IMR-90 (cell line): Measurements from ENCODE around the gene SRC. TPM values are rescaled to one million over a fixed set of nuclear protein-coding genes. Genes with fewer than 3 reads are reported as not detected.

Source experiments
- ATAC-seq: fragments of 200-7000 bp; cut with Tn5 transposase; 2 replicates; pipeline ENCODE4 v1.9.1; 2020; ENCODE audit warnings: low read depth, mild to moderate bottlenecking, moderate library complexity
- BruUV-seq: library from RNA; stranded (reverse); fragments of 400-500 nt; replicated peaks from 2 replicates; lab custom pipeline; 2021; lab: Mats Ljungman, UMichigan
- CTCF ChIA-PET: fragments of 300-600 bp; formaldehyde crosslinking; extraction: SDS; loops from one replicate; lab custom pipeline; 2021; ENCODE audit warnings: antibody characterized with exemption; lab: Yijun Ruan, JAX
- POLR2A ChIA-PET: fragments of 300-600 bp; sonication (Branson Sonifier 250); formaldehyde crosslinking; loops from one replicate; lab custom pipeline; 2022; ENCODE audit warnings: antibody characterized with exemption; ENCODE audit not compliant: unreplicated experiment; lab: Charles Lee
- DNase-seq: peaks from one replicate; pipeline ENCODE4 v3.0.0; 2013
- H2AFZ ChIP-seq: replicated peaks from 2 replicates; pipeline ENCODE3; 2013; ENCODE audit warnings: low read length, mild to moderate bottlenecking; ENCODE audit not compliant: poor library complexity
- H2AK5ac ChIP-seq: 2 replicates; pipeline ENCODE4 v1.6.1; 2013; ENCODE audit warnings: low read depth, low read length, inconsistent platforms
- H2AK9ac ChIP-seq: replicated peaks from 2 replicates; pipeline ENCODE3; 2013; ENCODE audit warnings: mild to moderate bottlenecking, low read depth, low read length, moderate library complexity; ENCODE audit not compliant: poor library complexity
- H2BK120ac ChIP-seq: 2 replicates; pipeline ENCODE4 v1.6.1; 2013; ENCODE audit warnings: low read depth, low read length, inconsistent platforms
- H2BK15ac ChIP-seq: 3 replicates; pipeline ENCODE4 v1.6.1; 2013; ENCODE audit warnings: low read depth, low read length, inconsistent platforms
- H2BK20ac ChIP-seq: 2 replicates; pipeline ENCODE4 v1.6.1; 2013; ENCODE audit warnings: low read depth, mild to moderate bottlenecking, inconsistent platforms, low read length, moderate library complexity
- H2BK5ac ChIP-seq: 2 replicates; pipeline ENCODE4 v1.6.1; 2013; ENCODE audit warnings: mild to moderate bottlenecking, low read depth, low read length, inconsistent platforms; ENCODE audit not compliant: poor library complexity, severe bottlenecking
- H3K14ac ChIP-seq: replicated peaks from 2 replicates; pipeline ENCODE4 v1.6.1; 2013; ENCODE audit warnings: low read depth, low read length, inconsistent platforms
- H3K18ac ChIP-seq: 2 replicates; pipeline ENCODE4 v1.6.1; 2013; ENCODE audit warnings: low read depth, low read length, control low read depth
- H3K23ac ChIP-seq: 2 replicates; pipeline ENCODE4 v1.6.1; 2013; ENCODE audit warnings: low read depth, low read length, inconsistent platforms
- H3K27ac ChIP-seq: 2 replicates; pipeline ENCODE4 v1.5.1; 2013; ENCODE audit warnings: mild to moderate bottlenecking, control low read depth, low read length; ENCODE audit not compliant: insufficient read depth
- H3K27me3 ChIP-seq: 2 replicates; pipeline ENCODE4 v1.6.1; 2013; ENCODE audit warnings: low read length; ENCODE audit not compliant: control insufficient read depth, insufficient read depth
- H3K36me3 ChIP-seq: 2 replicates; pipeline ENCODE4 v1.6.1; 2013; ENCODE audit warnings: low read length, mixed read lengths; ENCODE audit not compliant: control insufficient read depth, insufficient read depth
- H3K4ac ChIP-seq: 2 replicates; pipeline ENCODE4 v1.6.1; 2013; ENCODE audit warnings: low read depth, low read length, inconsistent platforms
- H3K4me1 ChIP-seq: 2 replicates; pipeline ENCODE4 v1.6.1; 2013; ENCODE audit warnings: low read length, mixed read lengths; ENCODE audit not compliant: control insufficient read depth, insufficient read depth
- H3K4me2 ChIP-seq: 2 replicates; pipeline ENCODE4 v1.6.1; 2013; ENCODE audit warnings: low read depth, mild to moderate bottlenecking, control low read depth, low read length, moderate library complexity
- H3K4me3 ChIP-seq: 2 replicates; pipeline ENCODE4 v1.5.1; 2013; ENCODE audit warnings: low read depth, mild to moderate bottlenecking, control low read depth, low read length, moderate library complexity; ENCODE audit not compliant: insufficient read depth
- H3K56ac ChIP-seq: 2 replicates; pipeline ENCODE4 v1.6.1; 2013; ENCODE audit warnings: low read length, inconsistent platforms; ENCODE audit not compliant: insufficient read depth; ENCODE audit errors: extremely low read depth
- H3K79me1 ChIP-seq, 2 experiments: 2 replicates each; pipeline ENCODE4 v1.6.1; 2013; ENCODE audit warnings: low read length in 2 of 2, inconsistent platforms in 1 of 2, low read depth in 1 of 2
- H3K9ac ChIP-seq: 2 replicates; pipeline ENCODE4 v1.6.1; 2013; ENCODE audit warnings: low read depth, low read length, control low read depth
- H3K9me1 ChIP-seq: 2 replicates; pipeline ENCODE4 v1.6.1; 2013; ENCODE audit warnings: low read length, inconsistent platforms; ENCODE audit not compliant: insufficient read depth
- H3K9me3 ChIP-seq: 2 replicates; pipeline ENCODE4 v1.6.1; 2013; ENCODE audit warnings: low read length; ENCODE audit not compliant: control insufficient read depth, insufficient read depth
- H4K20me1 ChIP-seq: 2 replicates; pipeline ENCODE4 v1.6.1; 2013; ENCODE audit warnings: low read length, inconsistent platforms; ENCODE audit not compliant: insufficient read depth
- H4K5ac ChIP-seq: 2 replicates; pipeline ENCODE4 v1.6.1; 2013; ENCODE audit warnings: mild to moderate bottlenecking, low read depth, low read length, control low read depth
- H4K8ac ChIP-seq, 2 experiments: 2 replicates each; pipeline ENCODE4 v1.6.1; 2013; ENCODE audit warnings: low read depth in 2 of 2, low read length in 2 of 2, control low read depth in 1 of 2, inconsistent platforms in 1 of 2
- H4K91ac ChIP-seq: 2 replicates; pipeline ENCODE4 v1.6.1; 2013; ENCODE audit warnings: low read depth, low read length, inconsistent platforms; ENCODE audit not compliant: insufficient read depth
- BHLHE40 ChIP-seq: fragments of 150-350 bp; IDR thresholded peaks from 2 replicates; pipeline ENCODE4 v1.6.1; 2016; ENCODE audit warnings: mild to moderate bottlenecking, low read depth, low read length
- CEBPB ChIP-seq: IDR thresholded peaks from 2 replicates; pipeline ENCODE4 v1.6.1; 2012; ENCODE audit warnings: low read depth, low read length, improper control_type of control experiment
- CHD1 ChIP-seq: IDR thresholded peaks from 2 replicates; pipeline ENCODE4 v1.6.1; 2012; ENCODE audit warnings: low read depth, low read length, improper control_type of control experiment
- CTCF ChIP-seq: conservative IDR thresholded peaks from 2 replicates; pipeline ENCODE4 v1.5.1; 2012; ENCODE audit warnings: mild to moderate bottlenecking, low read depth, low read length, improper control_type of control experiment
- ELK1 ChIP-seq: fragments of 150-350 bp; IDR thresholded peaks from 2 replicates; pipeline ENCODE4 v1.6.1; 2016; ENCODE audit warnings: low read depth, mild to moderate bottlenecking, low read length, moderate library complexity, borderline replicate concordance
- FOS ChIP-seq: fragments of 150-350 bp; IDR thresholded peaks from 2 replicates; pipeline ENCODE4 v1.6.1; 2016; ENCODE audit warnings: low read depth, low read length
- MAFK ChIP-seq: IDR thresholded peaks from 2 replicates; pipeline ENCODE4 v1.6.1; 2012; ENCODE audit warnings: low read depth, low read length, improper control_type of control experiment
- MAZ ChIP-seq: IDR thresholded peaks from 2 replicates; pipeline ENCODE4 v1.6.1; 2012; ENCODE audit warnings: low read depth, mild to moderate bottlenecking, low read length, improper control_type of control experiment, moderate library complexity, borderline replicate concordance
- MXI1 ChIP-seq: IDR thresholded peaks from 2 replicates; pipeline ENCODE4 v1.6.1; 2012; ENCODE audit warnings: low read depth, mild to moderate bottlenecking, low read length, moderate library complexity, borderline replicate concordance
- NFE2L2 ChIP-seq: fragments of 150-350 bp; IDR thresholded peaks from 2 replicates; pipeline ENCODE4 v1.6.1; 2016; ENCODE audit warnings: low read depth, mild to moderate bottlenecking, low read length
- POLR2A ChIP-seq: IDR thresholded peaks from 2 replicates; pipeline ENCODE4 v1.6.1; 2012; ENCODE audit warnings: mild to moderate bottlenecking, low read depth, low read length
- RAD21 ChIP-seq: IDR thresholded peaks from 2 replicates; pipeline ENCODE4 v1.6.1; 2012; ENCODE audit warnings: low read length, improper control_type of control experiment
- RCOR1 ChIP-seq: IDR thresholded peaks from 2 replicates; pipeline ENCODE4 v1.6.1; 2012; ENCODE audit warnings: mild to moderate bottlenecking, low read length, improper control_type of control experiment; ENCODE audit not compliant: insufficient replicate concordance
- RFX5 ChIP-seq: IDR thresholded peaks from 2 replicates; pipeline ENCODE4 v1.8.0; 2012; ENCODE audit warnings: low read depth, mild to moderate bottlenecking, low read length, moderate library complexity
- SMC3 ChIP-seq: fragments of 150-350 bp; IDR thresholded peaks from 2 replicates; pipeline ENCODE4 v1.6.1; 2016; ENCODE audit warnings: low read depth, mild to moderate bottlenecking, antibody characterized with exemption, low read length, moderate library complexity
- USF2 ChIP-seq: fragments of 150-350 bp; IDR thresholded peaks from 2 replicates; pipeline ENCODE4 v1.6.1; 2017; ENCODE audit warnings: mild to moderate bottlenecking, antibody characterized with exemption, low read length, low read depth
- WGBS, 2 experiments: methylation state at CpG; one replicate each; pipeline versions ENCODE4 v1.1.5 to v1.1.7; 2013; ENCODE audit warnings: missing lambda C conversion rate in 2 of 2; ENCODE audit not compliant: insufficient read length in 1 of 2; ENCODE audit errors: extremely low coverage in 2 of 2; 5-methylcytosine and 5-hydroxymethylcytosine counted together
- dilution Hi-C: fragments of 300-500 bp; cut with HindIII; formaldehyde crosslinking; loops from one replicate; pipeline ENCODE4 v1.14.3; 2018; ENCODE audit warnings: low sequenced_read_pairs; ENCODE audit not compliant: unreplicated experiment
- in situ Hi-C: fragments of 300-500 bp; cut with MboI; formaldehyde crosslinking; loops from 3 replicates; pipeline ENCODE4 v1.14.3; 2019; ENCODE audit warnings: low sequenced_read_pairs, inconsistent platforms, mixed read lengths
- intact Hi-C: fragments of 100-400 bp; cut with micrococcal nuclease; formaldehyde crosslinking; loops from 2 replicates; pipeline ENCODE4 v1.10.0; 2022
- polyA plus RNA-seq, 3 experiments: library from polyadenylated mRNA; depleted of rRNA; stranded (reverse); fragments of >200 nt; gene quantifications; 2 replicates each; pipeline ENCODE4 v1.2.3, GENCODE V29; 2012; ENCODE audit warnings: low replicate concordance in 1 of 3
- total RNA-seq: library from RNA; depleted of rRNA; stranded (reverse); fragments of >200 nt; gene quantifications from 2 replicates; pipeline ENCODE4 v1.2.3, GENCODE V29; 2012

Gene SRC
- total and polyA plus RNA-seq, 2 of the 4 experiments (the other 2 are of a cell fraction), result 7.0 to 24.2 TPM

GRCh38 chr20:37375227-37375626 lies 29.3 kb downstream of the SRC start:
- ATAC-seq, result no peak
- Histone ChIP-seq H4K20me1 (peaks cover 6% of the 10 kb centered on the region; the same call in 1 of the 2 replicates), H3K9me3 (no peaks in the 10 kb centered on the region), H4K5ac (no peak overlapping the region), H2BK120ac (no peak overlapping the region), H3K18ac (no peak overlapping the region), H4K91ac (no peak overlapping the region), H4K8ac (no peak overlapping the region), H3K14ac (no peak overlapping the region), H3K4ac (no peak overlapping the region), H3K4me3 (no peak overlapping the region), H3K56ac (no peak overlapping the region), H3K9me1 (peaks cover 10% of the 10 kb centered on the region; the same call in 1 of the 2 replicates), H3K27me3 (no peaks in the 10 kb centered on the region), H2BK5ac (no peak overlapping the region), H3K36me3 (peaks cover 11% of the 10 kb centered on the region), H2AK5ac (no peak overlapping the region), H2BK15ac (no peak overlapping the region), H3K79me1 (peaks cover 19 to 51% of the 10 kb centered on the region in 2 experiments), H3K9ac (no peak overlapping the region), H3K27ac (no peak overlapping the region), H3K23ac (no peak overlapping the region), H2BK20ac (no peak overlapping the region), H2AK9ac (no peak overlapping the region), H2AFZ (no peak overlapping the region), H3K4me1 (peaks cover 15% of the 10 kb centered on the region), H3K4me2 (no peak overlapping the region)
- WGBS, 2 experiments, result 100% methylated on average over 1 of the region's 4 CpGs; no CpG with 5 or more reads in 1 of the 2 experiments
- POLR2A ChIA-PET, result no interaction called here
- no TSS peak for BruUV-seq
- in situ Hi-C loops (no loop called here), dilution Hi-C loops (no loop called here), intact Hi-C loops (no loop called here)
- no peak for DNase-seq
- CTCF ChIA-PET, result interaction anchor here (0.6 kb wide), 1 partner anchor 597 kb away, joined by 3 read pairs; no protein-coding TSS in a partner anchor
- no peak for TF ChIP-seq CTCF
- TF ChIP-seq MAZ, result no peak
- no peak for TF ChIP-seq CHD1
- TF ChIP-seq BHLHE40, result no peak
- no peak for TF ChIP-seq USF2
- no peak for TF ChIP-seq NFE2L2
- TF ChIP-seq RCOR1, result no peak
- no peak for TF ChIP-seq MXI1
- TF ChIP-seq FOS, result no peak
- TF ChIP-seq CEBPB, result no peak
- TF ChIP-seq POLR2A, result no peak
- TF ChIP-seq ELK1, result no peak
- TF ChIP-seq SMC3, result no peak
- no peak for TF ChIP-seq RFX5
- no peak for TF ChIP-seq MAFK
- no peak for TF ChIP-seq RAD21
